HG02610 (cell line): ENCODE data around the gene RUFY2.
"Not testable (repeated sequence)": the region's sequence is repeated elsewhere in the genome, so short reads cannot be mapped to it uniquely, and the experiment has no call there.

Experiments used
- ATAC-seq: cut with Tn5 transposase; IDR thresholded peaks from one replicate; pipeline ENCODE4 v1.9.1; 2021; ENCODE audit warnings: mild to moderate bottlenecking, moderate library complexity; ENCODE audit not compliant: unreplicated experiment

The RUFY2 gene

DNA sequence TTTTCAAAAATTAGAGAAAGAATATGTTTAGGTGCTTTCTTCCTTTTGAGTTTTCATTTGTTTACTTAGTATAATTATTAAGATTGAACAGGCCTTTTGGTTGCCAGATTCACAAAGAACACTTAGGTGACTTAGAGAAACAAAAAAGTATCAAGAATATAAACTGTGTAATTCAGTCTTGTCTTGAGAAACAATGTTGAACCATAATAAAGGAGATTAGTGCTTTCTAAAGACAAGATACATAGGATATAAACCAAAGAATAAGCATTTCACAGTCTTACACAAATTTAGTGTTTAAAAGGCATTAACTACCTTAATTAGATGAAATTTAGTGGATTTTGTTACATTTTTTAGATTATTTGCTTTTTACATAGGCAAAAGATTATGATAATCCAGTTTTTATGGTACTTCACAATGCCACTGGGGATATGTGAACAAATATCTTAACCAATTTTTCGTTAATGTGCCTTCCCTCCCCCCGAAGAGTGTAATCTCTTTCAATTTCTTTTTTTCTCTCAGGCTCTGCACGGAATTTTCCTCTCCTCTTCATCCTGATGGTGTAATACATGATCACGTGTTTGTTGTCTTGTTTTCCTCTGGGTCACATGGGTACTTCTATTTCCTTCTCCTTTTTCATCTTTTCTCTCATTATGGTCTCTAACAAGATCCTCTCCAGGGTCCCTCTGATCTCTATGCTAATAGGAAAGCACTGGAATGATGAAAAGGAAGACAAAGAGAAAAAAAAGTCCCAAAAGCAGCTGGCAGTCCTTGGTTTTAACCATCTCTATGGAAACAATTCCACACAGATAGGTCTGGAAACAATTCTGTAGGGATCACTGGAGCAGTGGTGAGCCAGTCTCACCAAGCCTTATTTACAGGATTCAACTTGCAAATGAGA lies 78.9 kb downstream of the RUFY2 start:
- no peak for ATAC-seq

DNA sequence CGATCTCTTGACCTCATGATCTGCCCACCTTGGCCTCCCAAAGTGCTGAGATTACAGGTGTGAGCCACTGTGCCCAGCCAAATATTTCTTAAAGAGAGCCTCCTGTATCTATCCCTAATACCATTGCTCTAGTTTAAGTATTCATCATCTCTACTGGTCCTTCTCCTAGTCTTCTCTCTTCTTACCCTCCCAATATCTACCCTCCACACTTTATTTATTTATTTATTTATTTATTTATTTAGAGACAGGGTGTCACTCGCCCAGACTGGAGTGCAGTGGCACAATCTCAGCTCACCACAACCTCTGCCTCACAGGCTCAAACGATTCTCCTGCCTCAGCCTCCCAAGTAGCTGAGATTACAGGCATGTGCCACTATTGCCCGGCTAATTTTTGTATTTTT lies 82.7 kb downstream of the RUFY2 start:
- not testable (repeated sequence) for ATAC-seq

DNA sequence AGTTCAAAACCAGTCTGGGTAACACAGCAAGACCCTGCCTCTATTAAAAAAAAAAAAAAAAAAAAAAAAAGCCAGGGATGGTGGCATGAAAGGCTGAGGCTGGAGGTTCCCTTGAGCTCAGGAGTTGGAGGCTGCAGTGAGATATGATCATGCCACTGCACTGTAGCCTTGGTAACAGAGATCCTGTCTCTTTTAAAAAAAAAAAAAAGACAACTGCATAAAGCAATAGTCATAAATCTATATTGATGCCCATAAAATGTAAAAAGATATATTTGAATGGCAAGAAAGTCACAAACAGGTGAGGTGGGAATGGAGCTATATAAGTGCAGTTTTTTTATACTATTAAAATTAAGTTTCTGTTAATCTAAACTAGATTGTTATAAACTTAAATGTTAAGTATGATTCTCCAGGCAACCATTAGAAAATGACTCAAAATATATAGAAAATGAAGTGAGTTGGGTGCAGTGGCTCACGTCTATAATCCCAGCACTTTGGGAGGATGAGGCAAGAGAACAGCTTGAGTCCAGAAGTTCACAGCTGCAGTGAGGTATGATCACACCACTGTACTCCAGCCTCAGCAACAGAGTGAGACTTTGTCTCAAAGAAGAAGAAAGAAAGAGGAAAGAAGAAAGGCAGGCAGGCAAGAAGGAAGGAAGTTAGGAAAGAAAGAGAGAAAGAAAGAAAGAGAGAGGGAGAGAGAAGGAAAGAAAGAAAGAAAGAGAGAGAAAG lies 88.6 kb downstream of the RUFY2 start:
- ATAC-seq, result no peak

DNA sequence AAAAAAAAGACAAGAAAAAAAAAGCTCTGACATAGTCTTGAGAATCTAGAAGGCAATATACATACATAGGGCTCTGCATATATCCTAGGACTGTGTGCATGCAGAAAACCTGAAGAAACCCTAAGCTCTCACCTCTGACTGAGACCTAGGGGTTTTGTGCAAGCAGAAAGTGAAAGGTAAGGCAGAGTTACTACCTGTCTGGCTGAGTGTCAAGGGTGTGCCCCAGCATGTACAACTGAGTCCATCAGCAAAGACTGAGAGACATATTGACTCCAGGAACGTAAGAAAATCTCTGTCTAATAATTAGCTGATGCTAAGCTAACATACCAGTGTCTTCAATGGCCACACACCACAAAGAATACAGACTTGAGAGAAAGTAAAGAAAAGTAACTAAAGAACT lies 91.5 kb downstream of the RUFY2 start:
- no peak for ATAC-seq

DNA sequence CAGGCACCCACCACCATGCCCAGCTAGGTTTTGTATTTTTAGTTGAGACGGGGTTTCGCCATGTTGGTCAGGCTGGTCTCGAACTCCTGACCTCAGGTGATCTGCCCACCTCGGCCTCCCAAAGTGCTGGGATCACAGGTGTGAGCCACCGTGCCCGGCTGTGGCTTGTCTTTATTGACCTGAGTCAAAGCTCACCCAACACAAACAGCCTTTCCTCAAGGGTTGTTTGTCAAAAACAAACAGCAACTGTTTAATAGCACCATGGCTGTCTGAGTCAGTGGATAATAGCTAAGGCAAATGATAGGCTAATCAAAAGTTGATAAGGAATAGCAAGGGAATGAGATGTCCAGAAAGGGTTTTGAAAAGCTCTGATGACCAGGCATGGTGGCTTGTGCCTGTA lies 92.1 kb downstream of the RUFY2 start:
- ATAC-seq, result not testable (repeated sequence)

DNA sequence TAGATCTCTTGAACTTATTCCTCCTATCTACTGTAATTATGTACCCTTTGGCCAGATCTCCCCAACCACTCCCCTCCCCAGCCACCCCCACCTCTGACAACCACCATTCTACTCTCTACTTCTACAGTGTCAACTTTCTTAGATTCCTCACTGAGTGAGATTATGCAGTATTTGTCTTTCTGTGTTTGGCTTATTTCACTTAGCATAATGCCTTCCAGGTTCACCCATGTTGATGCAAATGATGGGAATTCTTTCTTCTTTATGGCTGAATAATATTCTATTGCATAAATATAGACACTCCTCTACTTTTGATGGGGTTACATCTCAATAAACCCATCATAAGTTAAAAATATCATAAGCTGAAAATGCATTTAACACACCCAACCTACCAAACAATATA lies 96.5 kb downstream of the RUFY2 start:
- ATAC-seq, result no peak

DNA sequence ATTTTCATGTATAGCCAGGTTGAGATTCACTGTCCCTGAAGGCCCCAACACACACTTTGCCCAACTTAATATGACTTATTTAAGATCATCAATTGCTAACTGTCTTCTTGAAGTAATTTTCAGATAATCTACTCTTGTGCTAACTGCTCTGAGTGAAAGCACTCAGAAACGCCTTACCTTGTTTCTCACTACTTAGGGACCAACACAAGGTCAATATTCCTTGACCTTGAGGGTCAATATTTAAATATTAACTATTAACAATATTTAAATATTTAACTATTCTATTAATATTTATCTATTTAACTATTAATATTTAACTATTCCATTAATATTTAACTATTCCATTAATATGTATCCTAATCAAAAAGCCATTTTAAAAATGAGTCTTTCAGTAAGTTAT lies 101.2 kb downstream of the RUFY2 start:
- ATAC-seq, result no peak

DNA sequence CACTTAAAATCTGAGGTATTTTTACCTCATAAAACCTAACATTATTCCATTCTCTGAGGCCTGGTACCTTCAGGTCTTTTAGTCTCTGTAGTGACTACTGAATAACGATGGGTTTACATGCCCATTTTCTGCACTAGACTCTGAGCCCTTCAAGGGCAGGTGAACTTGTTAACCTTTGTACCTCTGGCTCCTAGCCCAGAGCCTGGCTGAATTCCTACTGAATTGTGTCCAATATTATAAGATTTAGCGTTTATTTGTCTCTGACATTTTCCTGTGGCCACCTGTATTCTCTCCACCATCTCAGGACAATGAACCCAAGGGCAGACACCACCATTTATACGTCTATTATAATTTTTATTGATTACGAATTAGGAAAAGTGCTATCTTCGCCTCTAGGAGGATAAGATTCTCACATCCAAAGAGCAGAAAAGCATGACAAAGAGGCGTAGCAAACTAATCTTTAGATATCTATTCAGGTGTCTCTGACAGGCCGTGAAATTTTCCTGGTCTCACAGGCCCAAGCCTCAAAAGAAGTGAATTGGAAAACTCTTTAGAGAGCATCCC lies 103.1 kb downstream of the RUFY2 start:
- ATAC-seq, result no peak

DNA sequence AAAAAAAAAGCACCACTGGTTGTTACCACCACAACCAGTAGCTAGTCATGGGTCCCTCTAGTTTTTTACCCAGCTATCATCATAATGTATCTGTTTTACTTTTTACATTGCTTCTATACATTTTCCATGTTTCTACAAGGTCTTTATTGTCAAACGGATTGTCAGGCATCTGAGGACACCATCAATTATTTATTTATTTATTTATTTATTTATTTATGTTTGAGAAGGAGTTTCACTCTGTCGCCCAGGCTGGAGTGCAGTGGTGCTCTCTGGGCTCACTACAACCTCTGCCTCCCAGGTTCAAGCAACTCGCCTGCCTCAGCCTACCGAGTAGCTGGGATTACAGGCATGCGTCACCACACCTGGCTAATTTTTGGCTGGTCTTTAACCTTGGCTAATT lies 104.2 kb downstream of the RUFY2 start:
- no peak for ATAC-seq

DNA sequence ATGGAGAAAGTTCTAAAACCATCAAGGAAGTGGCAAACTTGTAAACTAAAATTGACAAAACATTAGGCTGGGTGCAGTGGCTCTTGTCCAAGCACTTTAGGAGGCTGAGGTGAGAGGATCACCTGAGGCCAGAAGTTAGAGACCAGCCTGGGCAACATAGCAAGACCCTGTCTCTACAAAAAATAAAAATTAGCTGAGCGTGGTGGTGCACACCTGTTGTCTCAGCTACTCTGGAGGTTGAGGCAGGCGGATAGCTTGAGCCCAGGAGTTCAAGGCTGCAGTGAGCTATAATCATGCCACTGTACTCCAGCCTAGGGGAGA lies 104.6 kb downstream of the RUFY2 start:
- peak; percentile 5 for ATAC-seq

DNA sequence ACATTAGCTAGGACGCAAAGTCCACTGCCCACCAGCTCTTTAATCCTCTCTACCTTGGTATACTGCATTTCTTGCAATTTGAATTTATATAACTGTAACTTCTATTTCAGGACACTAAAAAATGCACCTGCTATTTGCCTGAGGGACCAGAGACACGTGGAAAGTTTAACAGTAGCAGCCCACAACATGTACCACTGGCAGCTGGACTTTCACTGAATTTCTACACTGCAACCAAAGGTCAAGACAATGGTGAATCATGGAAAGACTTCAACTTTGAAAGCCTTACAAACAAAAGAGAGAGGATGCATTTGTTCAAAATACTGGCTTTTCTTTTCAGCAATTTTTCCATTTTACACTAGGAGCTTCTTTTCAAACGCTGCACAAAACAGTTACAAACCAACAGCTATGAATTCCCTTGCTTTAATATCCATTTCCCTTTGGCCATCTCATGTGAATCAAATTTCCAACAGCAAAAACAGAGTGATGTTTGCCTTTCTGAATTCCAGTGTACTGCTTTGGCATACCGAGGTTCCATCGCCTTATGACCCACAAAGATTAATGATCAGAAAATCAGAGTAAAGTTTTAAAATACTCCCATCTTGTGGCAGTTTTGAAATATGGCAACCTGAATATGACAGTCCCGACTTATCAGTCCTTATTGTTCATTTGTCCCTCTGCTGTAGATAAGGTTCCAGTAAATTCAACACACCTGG lies 105.1 kb downstream of the RUFY2 start:
- peak; percentile 69 for ATAC-seq

GRCh38 chr10:68301301-68301700 lies 105.8 kb downstream of the RUFY2 start:
- no peak for ATAC-seq

DNA sequence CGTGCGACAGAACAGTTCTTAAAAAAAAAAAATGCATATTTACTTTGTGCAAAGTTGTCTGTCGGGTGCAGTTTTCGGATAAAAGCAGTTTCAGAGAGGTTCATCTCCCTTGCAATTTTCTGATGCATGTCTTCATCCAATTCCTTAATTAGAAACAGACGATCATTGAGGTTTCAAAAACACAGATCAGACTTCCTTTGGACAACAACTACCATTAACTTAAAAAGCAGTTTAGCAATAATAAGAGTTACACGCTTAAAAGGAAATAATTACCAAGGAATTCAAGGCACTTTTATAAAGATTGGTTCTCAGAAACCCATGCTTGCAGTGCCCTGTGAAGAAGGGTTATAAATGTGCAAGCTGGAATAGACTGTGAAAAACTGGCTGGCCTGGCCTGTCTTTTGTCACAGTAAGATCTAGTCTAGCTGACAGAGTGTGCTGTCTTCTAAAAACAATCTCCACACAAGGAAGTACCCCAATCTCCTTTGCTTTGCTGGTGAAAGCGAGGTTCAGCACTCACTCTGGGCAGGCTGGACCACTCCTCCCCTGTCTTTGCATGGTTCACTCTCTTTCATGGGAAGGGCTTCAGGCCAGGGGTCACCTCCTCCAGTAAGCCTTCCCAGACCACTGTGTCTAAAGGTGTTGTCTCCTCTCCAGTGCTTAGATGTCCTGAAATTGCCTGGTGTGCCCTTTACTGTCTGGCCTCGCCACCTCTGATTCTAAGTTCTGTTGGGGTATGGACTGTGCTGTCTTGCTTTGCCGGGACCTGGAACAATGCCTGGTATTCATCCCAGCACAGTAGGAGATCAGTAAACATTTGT lies 110.0 kb downstream of the RUFY2 start:
- ATAC-seq, result no peak
